GM18499 (cell line): Measurements from ENCODE around the gene AAGAB.

Experiments
- ATAC-seq: cut with Tn5 transposase; IDR thresholded peaks from one replicate; pipeline ENCODE4 v1.9.1; 2021; ENCODE audit warnings: moderate number of reproducible peaks; ENCODE audit not compliant: insufficient read depth, unreplicated experiment

Gene AAGAB

GRCh38 chr15:67174864-67175573, 79.4 kb downstream of the AAGAB start:
- no peak for ATAC-seq

DNA sequence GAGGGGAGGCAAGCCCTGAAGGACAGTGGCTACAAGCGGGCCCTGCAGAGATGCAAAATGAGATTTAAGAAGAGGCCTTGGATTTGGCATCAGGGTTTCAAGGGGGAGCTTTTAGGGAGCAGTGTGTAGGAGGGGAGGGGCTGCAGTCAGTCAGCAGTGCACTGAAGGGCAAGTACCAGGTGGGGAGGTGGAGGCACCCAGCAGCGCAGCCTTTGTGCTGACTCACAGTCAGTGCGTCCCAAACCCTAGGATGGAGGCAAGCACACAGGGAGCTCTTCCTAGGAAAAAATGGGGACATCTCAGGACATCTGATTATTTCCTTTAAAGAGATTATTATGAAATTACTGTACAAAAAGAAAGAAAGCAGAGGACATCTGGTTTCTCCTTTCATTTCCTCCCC, 80.0 kb downstream of the AAGAB start:
- no peak for ATAC-seq

GRCh38 chr15:67173786-67174185, 80.7 kb downstream of the AAGAB start:
- no peak for ATAC-seq

- no peak for ATAC-seq
These were observed 81.5 kb downstream of the AAGAB start for GRCh38 chr15:67173005-67173404.

DNA sequence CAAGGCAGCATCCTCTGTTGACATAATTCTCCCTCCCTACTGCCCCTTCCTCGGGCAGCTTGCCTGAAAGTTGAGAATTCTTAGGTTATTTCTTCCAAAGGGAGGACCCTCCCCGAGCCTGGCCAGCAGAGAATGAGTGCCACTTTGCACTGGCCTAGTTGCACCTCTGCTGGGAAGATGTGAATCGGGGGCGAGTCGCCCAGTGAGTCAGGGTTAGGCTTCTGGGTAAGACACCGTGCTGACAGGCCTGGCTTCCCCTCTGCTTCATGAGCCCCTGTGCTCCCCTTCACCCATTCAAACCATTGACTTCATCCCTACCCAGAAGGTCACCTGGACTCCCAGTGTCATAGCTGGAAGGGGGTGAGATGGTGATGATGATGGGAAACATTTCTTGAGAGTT, 82.3 kb downstream of the AAGAB start:
- no peak for ATAC-seq

DNA sequence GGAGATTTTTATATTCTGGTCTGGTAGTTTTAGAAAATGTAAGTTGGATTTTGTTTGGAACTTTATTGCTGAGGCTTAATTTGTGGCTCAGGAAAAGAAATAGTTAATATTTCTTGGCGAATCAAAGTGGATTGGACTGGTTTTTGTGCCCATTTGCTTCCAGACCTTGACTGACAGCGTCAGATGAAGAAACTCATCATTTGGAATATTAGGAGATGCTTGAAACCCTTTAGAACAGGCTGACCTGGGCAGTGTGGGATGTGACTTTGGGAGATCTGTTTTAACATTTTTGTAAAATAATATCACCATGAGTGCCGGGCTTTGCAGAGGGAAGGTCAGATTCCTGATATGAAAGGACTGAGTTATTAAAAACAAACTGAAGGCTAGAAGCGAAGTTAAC, 83.0 kb downstream of the AAGAB start:
- no peak for ATAC-seq

- ATAC-seq = no peak
These were observed 84.1 kb downstream of the AAGAB start for GRCh38 chr15:67170143-67170925.

GRCh38 chr15:67168694-67169093, 85.8 kb downstream of the AAGAB start:
- no peak for ATAC-seq

DNA sequence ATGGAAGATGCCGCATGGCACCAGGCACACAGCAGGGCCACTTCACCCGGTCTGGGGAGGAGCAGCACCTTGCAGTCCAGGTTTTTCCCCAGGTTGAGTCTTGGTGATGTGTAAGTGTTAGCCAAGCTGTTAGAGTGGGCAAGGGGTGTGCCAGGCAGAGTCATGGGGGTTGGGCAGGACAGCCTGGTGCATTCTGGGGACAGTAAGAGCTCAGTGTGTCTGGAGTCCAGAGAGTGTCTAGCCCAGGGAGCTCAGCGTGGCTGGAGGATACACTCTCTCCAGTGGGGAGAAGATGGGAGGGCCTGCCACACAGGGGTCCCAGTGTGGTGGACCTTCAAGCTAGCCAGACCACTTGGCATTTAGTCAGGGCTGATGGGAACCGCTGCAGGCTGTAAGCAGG, 87.4 kb downstream of the AAGAB start:
- no peak for ATAC-seq

DNA sequence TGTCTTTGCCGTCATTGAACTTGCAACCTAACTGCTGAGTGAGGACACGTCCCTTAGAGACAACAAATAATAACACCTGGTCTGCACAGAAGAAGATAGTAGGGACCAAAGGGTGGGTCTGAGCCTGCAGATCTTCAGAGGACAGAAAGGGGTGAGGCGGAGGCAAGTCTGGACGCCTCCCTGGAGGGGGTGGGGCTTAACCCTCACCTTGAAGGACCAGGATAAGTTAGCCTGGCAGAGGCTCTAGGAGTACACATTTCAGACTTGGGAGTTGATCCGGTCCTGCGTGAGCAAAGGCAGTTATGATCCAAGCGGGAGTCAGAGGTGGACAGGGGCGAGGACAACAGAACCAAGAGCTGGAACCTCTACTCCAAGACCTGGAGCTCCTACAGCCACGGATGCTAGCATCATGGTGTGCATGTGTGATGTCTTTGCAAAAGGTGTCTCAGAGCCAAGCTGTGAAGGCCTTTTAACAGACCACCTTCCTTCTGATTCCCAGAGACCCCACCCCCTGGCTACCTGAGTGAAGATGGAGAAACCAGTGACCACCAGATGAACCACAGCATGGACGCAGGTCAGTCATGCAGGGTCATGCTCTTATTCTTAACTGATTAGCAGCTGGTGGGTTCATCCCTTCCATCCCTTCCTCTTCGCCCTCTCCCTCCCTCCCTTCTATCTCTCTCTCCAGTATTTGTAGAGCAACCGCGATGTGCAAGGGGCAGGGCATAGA, 88.0 kb downstream of the AAGAB start:
- ATAC-seq = no peak

- no peak for ATAC-seq
These were observed 88.9 kb downstream of the AAGAB start for GRCh38 chr15:67165254-67166253.

- ATAC-seq = no peak
These were observed 89.6 kb downstream of the AAGAB start for GRCh38 chr15:67164811-67165253.

DNA sequence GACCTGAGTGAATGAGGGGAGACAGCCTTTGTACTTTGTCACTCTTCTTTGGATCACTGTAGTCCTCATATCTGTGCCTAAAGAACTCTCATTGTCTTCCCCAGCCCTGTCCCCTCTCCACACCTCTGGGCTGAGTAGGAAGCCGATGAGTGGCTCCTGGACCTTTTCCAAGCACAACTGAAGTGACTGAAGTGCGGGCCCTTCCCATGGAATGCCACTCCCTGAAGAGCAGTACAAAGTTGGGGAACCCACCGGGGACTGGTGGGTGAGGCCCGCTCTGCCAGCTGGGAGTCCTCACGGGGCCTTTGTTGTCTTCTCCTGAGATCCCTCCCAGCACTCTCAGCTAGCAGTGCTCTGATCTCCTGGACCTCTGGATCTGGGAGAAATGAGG, 90.1 kb downstream of the AAGAB start:
- no peak for ATAC-seq

DNA sequence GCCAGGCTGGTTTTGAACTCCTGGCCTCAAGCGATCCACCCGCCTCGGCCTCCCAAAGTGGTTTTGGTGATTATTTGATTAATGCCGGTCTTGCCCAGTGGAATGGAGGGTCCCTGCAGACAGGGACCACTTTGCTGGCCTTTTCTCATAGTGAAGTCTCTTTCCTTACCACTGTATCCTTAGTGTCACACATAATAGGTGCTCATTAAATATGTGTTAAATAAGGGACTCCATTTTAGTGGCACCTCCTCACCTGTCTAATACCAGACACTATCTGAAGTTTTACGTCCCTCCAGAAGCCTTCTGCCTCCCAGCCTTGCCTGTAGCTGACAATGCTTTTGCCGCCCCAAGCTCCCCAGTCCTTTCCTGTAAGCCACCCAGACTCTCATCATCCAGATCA, 91.3 kb downstream of the AAGAB start:
- ATAC-seq = no peak

GRCh38 chr15:67161881-67162280, 92.6 kb downstream of the AAGAB start:
- ATAC-seq = no peak

GRCh38 chr15:67161412-67161811, 93.0 kb downstream of the AAGAB start:
- no peak for ATAC-seq

DNA sequence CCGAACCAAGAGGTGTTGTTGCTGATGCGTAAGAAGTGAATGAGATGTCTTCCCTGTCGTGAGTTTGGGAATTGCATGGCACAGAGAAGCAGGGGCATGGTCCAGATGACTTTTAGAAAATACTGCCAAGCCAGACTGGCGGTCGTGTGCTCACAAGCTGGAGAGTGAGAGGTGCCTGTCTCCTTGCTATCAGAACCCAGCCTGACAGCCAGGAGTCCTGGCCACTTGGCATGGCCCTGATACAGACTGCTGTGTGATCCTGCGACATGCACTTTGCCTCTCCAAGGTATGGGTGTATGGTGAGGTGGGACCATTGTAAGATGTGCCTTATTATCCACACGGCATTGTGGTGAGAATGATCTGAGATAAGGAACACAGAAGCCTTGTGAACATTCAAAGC, 96.1 kb downstream of the AAGAB start:
- ATAC-seq = no peak

DNA sequence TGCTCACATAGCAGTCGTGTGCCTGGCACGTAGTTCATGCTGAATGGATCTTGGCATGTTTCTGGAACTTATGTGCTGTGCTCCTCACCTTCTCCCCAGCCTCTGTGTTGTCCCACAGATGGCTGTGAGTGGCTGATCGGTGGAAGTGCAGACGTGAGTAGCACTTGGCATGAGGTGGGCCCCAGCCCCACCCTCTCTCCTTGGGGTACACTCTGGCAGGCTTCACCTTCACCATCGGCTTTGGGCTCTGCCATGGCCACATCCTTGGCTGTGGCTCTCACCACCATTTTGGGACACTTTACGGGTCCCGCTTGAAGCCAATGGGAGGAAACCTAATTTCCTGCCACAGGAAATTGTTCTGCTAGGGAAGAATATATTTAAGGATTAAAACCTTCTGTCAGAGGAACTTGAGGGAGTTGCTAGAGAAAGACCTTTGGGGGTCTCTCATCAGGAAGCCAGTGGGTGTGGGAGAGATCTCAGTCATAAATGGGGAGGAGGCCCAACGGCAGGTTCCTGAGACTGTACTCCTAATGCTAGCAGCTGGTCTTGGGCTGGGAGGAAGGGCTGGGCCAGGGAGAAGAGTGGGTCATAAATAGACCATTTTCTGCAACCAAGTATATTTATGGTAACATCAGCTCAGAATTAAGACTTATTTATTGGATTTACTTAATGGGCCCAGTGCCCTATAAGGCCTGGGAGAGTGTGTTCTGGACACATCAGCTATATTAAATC, 96.8 kb downstream of the AAGAB start:
- ATAC-seq = no peak

- ATAC-seq = no peak
These were observed 97.6 kb downstream of the AAGAB start for GRCh38 chr15:67156834-67157233.
